ENCODE results near the gene ACTRT2. TPM values are rescaled to one million over a fixed set of nuclear protein-coding genes. Genes with fewer than 3 reads are reported as not detected.

ACTRT2 gene
- total and polyA plus RNA-seq, 2 experiments from 2014 or later = not detected

DNA sequence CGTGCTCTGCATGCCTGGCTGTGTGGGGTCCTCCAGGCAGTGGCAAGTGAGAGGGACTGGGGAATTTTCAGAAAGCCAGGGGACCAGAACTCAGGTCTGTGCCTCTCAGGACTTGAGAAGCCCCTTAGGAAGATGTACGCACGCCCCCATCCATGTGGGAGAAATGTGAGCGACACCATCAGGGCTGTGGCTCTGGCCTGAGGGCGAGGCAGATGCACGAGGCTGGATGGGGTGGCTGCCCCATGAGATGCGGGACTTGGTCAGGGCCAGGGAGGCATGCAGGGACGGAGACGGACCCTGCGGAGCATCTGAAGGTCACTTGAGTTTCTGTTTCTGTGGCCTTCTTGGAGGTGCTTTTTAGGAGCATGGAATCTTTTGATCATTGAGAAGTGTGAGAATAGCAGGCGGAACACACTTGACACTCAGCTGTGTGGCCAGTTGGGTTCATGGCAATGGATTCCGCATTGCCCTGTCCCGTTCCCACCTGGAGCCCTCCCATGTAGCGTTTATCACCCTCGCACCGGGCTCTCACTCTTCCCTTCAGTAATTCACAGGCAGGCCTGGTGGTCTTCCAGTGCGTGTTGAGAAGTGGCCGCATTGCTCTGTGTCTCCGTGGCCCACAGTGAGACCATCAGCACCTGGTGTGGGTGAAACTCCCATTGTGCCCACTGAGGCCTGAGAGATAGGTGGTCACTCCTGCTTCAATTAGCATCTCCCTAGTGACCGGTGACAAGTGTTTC lies 30.7 kb upstream of the ACTRT2 start:
- no peak overlapping the region for H3K4me3 ChIP-seq
- no peak overlapping the region for H3K4me2 ChIP-seq
- no peaks in the 10 kb centered on the region for H3K36me3 ChIP-seq (replicated peaks; ENCODE audit: insufficient read depth, low read depth)
- no peak overlapping the region for H2AFZ ChIP-seq
- H3K79me2 ChIP-seq = no peaks in the 10 kb centered on the region
- H3K9me2 ChIP-seq (replicated peaks; ENCODE audit: insufficient read depth) = no peaks in the 10 kb centered on the region
- 85% methylated on average over 20 of the region's 20 CpGs for WGBS (ENCODE audit: low lambda C conversion rate, missing lambda C conversion rate)
- H3K9me3 ChIP-seq (ENCODE audit: low read depth) = no peaks in the 10 kb centered on the region
- H4K20me1 ChIP-seq (ENCODE audit: insufficient read depth, poor library complexity, severe bottlenecking) = no peaks in the 10 kb centered on the region
- no peak for DNase-seq (ENCODE audit: low spot score)
- H3K27ac ChIP-seq = no peak overlapping the region
- H3K4me1 ChIP-seq (ENCODE audit: insufficient read depth) = no peaks in the 10 kb centered on the region
- H3K27me3 ChIP-seq = no peaks in the 10 kb centered on the region
- TF ChIP-seq EZH2phosphoT487 (IDR thresholded peaks at IDR 0.05; ENCODE audit: low read depth, severe bottlenecking, unreplicated experiment) = no peak
- TF ChIP-seq CTCF (IDR thresholded peaks at IDR 0.05; ENCODE audit: poor library complexity) = no peak
- no peak for TF ChIP-seq EZH2 (IDR thresholded peaks at IDR 0.05; ENCODE audit: borderline replicate concordance)

GRCh38 chr1:2991753-2992495 lies 29.3 kb upstream of the ACTRT2 start:
- H3K4me1 ChIP-seq (ENCODE audit: insufficient read depth) = no peaks in the 10 kb centered on the region
- 82% methylated on average over 18 of the region's 18 CpGs for WGBS (ENCODE audit: low lambda C conversion rate, missing lambda C conversion rate)
- H3K36me3 ChIP-seq (replicated peaks; ENCODE audit: insufficient read depth, low read depth) = no peaks in the 10 kb centered on the region
- TF ChIP-seq CTCF (IDR thresholded peaks at IDR 0.05; ENCODE audit: poor library complexity) (no peak), EZH2phosphoT487 (IDR thresholded peaks at IDR 0.05; ENCODE audit: low read depth, severe bottlenecking, unreplicated experiment) (no peak), EZH2 (IDR thresholded peaks at IDR 0.05; ENCODE audit: borderline replicate concordance) (no peak)
- H3K27ac ChIP-seq = no peak overlapping the region
- no peaks in the 10 kb centered on the region for H4K20me1 ChIP-seq (ENCODE audit: insufficient read depth, poor library complexity, severe bottlenecking)
- H3K79me2 ChIP-seq = no peaks in the 10 kb centered on the region
- H2AFZ ChIP-seq = no peak overlapping the region
- H3K9me3 ChIP-seq (ENCODE audit: low read depth) = no peaks in the 10 kb centered on the region
- H3K4me3 ChIP-seq = no peak overlapping the region
- no peak for DNase-seq (ENCODE audit: low spot score)
- no peaks in the 10 kb centered on the region for H3K9me2 ChIP-seq (replicated peaks; ENCODE audit: insufficient read depth)
- no peak overlapping the region for H3K4me2 ChIP-seq
- H3K27me3 ChIP-seq = no peaks in the 10 kb centered on the region

GRCh38 chr1:2998503-2999100 lies 22.7 kb upstream of the ACTRT2 start:
- Histone ChIP-seq H3K9me3 (ENCODE audit: low read depth) (no peaks in the 10 kb centered on the region), H2AFZ (no peak overlapping the region), H3K27ac (no peak overlapping the region), H3K9me2 (replicated peaks; ENCODE audit: insufficient read depth) (no peaks in the 10 kb centered on the region), H4K20me1 (ENCODE audit: insufficient read depth, poor library complexity, severe bottlenecking) (no peaks in the 10 kb centered on the region), H3K4me2 (no peak overlapping the region), H3K4me3 (no peak overlapping the region), H3K4me1 (ENCODE audit: insufficient read depth) (no peaks in the 10 kb centered on the region), H3K79me2 (no peaks in the 10 kb centered on the region), H3K27me3 (no peaks in the 10 kb centered on the region), H3K36me3 (replicated peaks; ENCODE audit: insufficient read depth, low read depth) (no peaks in the 10 kb centered on the region)
- no peak for DNase-seq (ENCODE audit: low spot score)
- WGBS (ENCODE audit: low lambda C conversion rate, missing lambda C conversion rate) = 65% methylated on average over 9 of the region's 9 CpGs
- TF ChIP-seq EZH2 (IDR thresholded peaks at IDR 0.05; ENCODE audit: borderline replicate concordance) (no peak), CTCF (IDR thresholded peaks at IDR 0.05; ENCODE audit: poor library complexity) (no peak), EZH2phosphoT487 (IDR thresholded peaks at IDR 0.05; ENCODE audit: low read depth, severe bottlenecking, unreplicated experiment) (no peak)

Measured in hepatocyte (in vitro differentiated cells).